Measurements from ENCODE around the gene TMEM51.

The TMEM51 gene

GRCh38 chr1:15264769-15265168, 111.2 kb downstream of the TMEM51 start:
- no peak for DNase-seq (ENCODE audit: low read depth in 2 of 3, low spot score in 2 of 3)
